GM18873 (cell line): ENCODE results near the gene CFAP46.
"Not testable (repeated sequence)": the region's sequence is repeated elsewhere in the genome, so short reads cannot be mapped to it uniquely, and the experiment has no call there.

Source experiments
- ATAC-seq: cut with Tn5 transposase; IDR thresholded peaks from one replicate; pipeline ENCODE4 v1.9.1; 2021; ENCODE audit warnings: mild to moderate bottlenecking, moderate library complexity, moderate number of reproducible peaks; ENCODE audit not compliant: unreplicated experiment, low FRiP score

The CFAP46 gene

DNA sequence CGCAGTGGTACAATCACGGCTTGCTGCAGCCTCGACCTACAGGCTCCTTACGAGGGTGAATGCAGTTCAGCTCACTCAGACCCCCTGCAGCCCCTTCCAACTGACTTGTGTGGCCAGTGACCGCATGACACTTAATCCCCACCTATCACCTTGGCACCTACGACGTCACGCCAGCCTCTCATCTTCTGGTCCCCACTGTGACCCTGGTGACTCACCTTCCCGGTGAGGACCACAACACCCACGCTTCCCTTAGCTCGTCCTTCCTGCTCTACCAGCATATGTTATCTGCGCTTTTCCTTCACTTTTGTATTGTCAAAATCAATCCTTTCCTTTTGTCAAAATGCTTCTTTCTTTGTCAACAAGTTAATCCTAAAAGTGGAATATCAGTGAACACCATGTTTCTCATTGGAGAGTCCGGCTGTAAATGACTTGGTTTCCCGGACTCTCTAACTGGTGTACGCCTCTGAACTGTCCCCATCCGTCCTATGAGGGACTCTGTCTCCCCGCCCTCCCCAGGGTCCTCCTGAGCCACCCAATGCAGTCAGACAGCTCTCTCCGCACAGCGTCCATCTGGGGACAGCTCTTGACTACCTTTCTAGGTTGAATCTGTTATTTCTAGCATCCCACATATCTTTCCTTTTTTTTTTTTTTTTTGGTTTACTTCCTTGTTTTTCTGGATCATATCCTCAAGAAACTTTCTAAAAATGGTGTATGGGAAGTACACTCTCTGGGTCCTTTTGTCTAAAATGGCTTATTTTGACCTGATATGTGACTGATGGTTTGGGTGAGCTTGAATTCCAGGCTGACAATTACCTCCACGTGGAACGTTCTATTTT is 37.3 kb downstream of the CFAP46 start:
- ATAC-seq = no peak

DNA sequence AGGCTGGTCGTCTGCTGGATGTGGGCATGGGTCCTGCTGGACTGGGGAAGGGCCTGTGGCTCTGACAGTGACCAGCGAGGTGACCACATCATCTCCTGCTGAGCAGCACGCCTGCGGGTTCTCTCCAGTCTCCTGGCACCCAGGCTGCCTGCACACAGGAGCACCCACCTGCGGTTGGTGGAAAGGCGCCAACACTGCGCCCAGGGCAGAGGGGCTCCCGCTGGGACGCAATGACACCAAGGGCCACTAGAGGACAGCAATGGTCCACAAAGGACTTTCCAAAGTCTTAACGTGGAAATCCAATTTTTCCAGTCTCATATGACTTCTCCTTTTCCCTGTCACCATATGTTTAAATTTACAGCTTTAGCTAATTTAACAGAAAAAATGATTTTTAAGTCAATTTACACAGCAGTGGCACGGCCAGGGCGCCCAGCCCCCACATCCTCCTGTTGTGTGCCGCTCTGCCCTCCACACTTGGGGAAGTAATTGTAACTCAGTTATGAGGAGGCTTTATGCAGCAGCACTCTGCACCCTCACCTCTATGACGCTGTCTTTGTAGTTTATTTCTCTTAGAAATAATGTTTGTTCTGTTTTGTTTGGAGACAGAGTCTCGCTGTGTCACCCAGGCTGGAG is 38.1 kb downstream of the CFAP46 start:
- ATAC-seq = no peak

DNA sequence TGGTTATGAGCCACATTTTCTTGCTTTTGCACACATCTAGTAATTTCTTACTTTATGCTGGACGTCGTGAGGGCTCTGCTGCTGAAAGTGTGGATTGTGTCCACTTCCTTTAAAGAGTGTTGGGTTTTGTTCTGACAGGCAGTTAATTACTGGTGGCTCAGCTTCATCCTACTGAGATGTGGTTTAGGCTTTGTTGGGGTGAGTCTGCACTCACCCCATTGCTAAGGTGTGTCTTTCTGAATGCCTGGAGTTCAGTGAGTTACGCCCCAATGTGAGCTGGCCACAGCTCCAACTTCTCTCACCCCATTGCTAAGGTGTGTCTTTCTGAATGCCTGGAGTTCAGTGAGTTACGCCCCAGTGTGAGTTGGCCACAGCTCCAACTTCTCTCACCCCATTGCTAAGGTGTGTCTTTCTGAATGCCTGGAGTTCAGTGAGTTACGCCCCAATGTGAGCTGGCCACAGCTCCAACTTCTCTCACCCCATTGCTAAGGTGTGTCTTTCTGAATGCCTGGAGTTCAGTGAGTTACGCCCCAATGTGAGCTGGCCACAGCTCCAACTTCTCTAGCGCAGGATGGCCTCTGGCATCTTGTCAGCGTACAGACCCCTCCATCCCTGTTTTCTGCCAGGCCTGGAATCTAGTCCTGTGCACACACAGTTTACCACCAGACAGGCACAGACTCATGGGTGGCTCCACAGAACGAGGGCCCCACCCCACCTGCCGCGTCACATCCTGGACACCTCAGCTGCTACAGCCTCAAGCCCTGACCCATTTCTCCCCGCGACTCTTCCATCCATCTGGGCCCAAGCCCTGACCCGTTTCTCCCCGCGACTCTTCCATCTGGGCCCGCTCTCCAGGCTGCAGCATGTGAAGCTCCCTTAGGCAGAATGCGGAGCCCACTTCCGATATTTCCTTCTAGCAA is 39.5 kb downstream of the CFAP46 start:
- ATAC-seq = not testable (repeated sequence)

DNA sequence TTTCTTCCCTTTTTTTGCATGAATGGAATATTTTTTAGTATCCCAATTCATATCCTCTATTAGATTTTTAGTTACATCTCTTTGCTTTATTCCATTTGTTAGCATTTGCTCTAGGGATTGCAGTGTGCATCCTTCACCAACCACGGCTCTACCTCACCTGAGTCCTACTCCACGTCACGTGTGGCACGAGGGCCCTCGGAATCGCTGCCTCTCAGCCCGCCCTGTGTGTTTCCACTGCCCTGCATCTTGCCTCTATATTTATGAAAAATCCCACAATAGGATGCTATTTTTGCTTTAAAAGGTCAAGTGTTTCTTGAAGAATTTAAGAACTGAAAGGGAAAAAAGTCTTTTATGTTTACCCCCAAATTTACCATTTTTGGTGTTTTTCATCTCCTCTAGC is 41.0 kb downstream of the CFAP46 start:
- no peak for ATAC-seq

DNA sequence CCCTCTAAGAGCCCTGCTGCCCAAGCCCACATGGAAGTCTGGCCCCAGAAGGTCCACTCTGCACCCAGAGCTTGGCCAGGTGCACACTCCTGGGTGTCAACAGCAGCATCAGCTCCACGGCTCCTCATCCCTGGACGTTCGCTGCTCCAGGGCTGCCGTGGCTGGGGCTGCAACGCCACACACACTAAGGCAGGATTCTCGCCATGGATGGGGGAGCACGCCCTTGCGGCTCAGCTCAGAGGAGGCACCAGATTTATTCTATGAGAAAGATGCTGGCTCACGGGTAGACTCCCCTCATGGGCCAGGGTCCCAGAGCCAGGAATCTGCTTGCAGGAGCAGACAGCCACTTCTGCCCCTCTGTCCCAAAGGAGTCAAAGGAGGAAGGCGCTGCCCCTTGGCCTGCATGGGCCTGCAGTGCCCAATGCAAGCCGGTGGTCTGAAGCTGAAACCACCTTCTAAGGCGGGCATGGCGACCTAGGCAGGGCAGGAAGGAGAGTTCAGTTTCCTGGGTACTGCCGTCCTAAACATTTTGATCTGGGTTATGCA is 42.1 kb downstream of the CFAP46 start:
- no peak for ATAC-seq

DNA sequence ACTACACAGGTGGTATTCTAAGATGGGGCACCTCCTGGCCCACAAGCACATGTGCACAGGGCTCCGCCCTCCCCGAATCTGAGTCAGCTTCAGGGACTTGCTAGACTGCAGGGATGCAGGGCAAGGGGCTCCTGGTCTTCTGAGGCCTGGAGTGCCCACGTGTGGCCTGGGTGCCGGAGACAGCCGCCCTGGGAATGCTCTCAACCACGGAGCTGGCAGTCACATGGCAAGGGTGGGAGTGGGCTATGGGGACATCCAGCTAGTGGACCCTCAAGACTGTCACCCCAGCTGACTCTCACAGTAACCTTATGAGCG is 42.7 kb downstream of the CFAP46 start:
- no peak for ATAC-seq

DNA sequence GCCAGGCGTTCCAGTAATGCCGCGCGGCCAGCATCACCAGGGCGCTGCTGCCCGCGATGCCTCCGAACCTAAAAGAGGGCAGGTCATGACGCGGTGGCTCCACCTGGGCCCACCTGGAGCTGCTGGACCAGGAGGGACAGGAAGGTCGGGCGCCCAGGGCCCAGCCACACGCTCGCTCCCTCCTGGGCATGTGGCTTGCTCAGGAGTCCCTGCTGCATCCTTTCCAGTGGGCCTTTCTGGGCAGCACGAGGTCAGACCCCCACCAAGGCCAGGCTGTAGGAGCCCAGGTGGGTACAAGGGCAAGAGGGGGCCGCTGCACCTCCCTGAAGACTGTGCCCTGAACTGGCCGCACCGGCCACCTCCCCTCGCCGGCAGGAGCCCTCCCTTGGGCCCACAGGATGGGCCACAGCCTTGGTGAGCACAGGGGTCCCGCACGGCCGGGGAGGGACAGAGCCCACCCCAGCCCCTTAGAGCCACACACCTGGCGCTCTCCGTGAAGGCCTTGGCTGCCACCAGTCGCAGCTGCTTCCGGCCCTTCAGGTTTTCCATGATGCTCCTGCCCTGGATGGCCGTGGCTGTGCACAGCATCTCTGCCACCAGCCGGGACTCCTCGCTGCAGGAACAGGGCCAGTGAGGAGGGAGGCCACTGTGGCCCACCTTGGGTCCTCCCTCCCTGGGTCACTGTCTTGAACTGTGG is 43.2 kb downstream of the CFAP46 start:
- ATAC-seq = no peak

DNA sequence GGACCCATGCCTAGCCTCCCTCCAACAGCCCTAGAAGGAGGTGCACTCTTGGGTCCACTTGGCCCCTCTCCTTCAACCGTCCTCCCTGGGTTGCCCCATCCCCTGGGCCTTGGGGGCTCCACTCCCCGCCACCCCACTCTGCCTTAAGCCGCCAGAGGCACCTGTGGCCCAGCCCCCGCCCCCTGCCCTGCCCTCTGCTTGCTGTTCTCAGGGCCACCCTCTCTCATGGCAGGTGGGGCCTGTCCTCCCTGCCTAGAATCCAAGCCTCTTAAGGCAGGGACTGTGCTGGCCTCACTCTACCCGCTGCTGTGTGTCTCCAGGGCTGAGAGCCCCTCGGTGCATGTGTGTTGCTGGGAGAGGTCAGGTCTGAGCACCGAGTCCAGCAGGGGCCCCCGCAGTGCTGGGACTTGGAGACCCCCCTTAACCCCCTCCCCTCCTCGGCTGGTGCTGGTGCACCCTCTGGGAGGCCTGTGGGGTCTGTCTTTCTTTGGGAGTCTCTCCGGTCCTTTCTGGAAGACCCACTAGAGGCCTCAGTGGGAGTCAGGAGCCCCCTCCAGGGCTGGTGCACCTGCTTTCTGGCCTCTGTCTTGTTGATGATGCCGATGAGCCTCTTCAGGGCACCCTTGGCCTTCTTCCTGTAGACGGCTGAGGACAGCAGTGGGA is 43.8 kb downstream of the CFAP46 start:
- ATAC-seq = no peak

DNA sequence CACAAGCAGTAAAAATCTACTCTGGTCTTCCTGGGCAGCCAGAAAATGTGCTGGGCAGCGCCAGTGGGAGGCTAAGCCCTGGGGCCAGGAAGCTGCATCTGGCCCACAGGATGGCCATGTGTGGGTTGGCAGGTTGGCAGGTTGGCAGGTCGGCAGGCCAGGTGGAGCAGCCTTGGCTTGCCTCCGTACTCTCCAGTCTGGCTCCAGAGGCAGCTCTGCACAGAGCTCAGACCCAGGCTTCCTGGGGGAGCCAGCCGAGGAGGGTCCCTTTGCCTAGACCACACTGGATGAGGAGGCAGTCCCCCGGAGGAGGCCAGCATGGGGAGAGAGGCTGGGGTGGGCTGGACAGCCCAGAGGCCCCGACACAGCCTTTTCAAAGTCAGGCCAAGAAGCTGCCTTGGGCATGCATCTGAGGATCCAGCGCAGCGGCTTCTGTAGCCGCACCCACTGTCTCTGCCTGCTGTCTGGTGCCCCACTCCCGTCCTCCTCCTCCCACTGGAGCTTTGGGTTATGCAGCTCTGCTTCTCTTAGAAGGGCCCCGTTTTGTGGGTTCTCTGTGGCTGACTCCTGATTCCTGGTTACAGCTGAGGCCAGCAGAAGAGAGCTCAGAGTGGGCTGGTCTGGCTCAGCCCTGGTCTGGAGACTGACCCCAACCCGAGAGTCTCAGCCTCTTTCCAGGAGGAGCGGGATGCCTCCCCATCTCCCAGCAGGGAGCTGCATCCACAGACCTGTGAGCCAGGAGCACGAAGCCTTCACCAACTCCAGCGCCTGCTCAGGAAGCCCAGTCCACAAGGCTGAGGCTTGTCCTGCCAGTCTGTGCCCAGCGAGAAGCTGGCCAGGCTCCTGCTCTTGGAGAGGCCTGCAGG is 44.6 kb downstream of the CFAP46 start:
- ATAC-seq = no peak

DNA sequence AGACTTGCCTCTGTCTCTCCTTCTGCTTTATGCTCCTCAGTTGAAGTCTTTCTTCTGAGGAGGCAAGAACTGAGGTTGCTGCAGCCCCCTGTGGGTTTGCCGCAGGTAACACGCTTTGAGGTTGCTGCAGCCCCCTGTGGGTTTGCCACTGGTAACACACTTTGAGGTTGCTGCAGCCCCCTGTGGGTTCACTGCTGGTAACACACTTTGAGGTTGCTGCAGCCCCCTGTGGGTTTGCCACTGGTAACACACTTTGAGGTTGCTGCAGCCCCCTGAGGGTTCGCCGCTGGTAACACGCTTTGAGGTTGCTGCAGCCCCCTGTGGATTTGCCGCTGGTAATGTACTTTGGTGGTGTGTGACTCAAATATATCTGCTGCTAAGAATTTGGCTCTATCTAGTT is 48.6 kb downstream of the CFAP46 start:
- ATAC-seq = not testable (repeated sequence)

DNA sequence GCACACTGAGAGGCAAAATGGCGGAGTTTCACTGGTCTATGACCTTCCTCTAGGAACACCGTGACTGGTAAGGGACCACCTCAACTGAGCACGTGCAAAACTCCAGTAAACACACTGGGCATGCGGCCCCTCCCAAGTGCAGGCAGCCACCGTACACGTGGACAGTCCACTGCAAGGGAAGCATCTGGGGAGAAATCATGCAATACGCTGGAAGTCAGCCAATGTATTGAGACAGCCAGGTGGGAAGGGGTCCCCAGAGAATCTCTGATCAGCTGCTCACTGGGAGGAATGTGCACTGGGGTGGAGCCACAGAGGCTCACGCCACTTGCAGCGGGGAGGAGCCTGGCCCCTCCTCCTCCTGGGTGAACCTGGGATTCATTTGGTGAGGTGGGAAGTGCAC is 49.3 kb downstream of the CFAP46 start:
- no peak for ATAC-seq

DNA sequence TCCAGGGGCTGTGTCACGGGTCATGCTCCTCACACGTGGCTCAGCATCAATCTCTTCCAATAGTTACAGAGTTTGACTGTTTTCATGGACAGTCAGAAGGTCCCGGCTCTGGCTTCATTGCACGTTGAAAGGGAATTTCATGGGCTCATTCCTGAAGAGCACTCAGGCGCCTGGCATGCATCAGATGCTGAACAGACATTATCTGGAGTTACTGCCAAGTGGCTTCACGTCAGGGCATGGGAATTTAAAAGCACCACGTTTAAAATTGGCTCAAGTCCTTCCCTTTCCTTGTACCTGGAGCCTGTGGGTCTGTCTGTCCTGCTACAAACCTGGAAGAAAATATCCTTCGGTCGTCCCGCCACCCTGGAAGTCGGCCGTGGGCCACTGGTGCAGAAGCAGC is 50.4 kb downstream of the CFAP46 start:
- no peak for ATAC-seq

DNA sequence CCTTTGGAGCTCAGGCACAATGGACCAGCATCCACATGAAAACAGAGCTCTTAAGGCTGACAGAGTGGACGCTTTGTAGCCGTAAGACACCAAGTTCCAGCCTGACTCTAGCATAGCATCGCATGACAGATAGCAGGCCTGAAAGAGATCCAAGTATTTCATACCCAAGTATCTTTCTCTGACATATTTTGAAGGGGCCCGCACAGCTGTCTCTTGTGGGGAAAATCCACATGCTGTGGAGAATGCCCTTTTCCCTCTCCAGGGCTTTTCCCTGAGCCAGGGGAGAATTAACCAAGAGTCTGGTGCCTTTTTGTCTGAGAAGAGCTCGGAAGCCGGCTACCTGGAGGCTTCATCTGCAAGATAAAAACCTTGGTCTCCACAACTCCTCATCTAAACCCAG is 51.0 kb downstream of the CFAP46 start:
- no peak for ATAC-seq

DNA sequence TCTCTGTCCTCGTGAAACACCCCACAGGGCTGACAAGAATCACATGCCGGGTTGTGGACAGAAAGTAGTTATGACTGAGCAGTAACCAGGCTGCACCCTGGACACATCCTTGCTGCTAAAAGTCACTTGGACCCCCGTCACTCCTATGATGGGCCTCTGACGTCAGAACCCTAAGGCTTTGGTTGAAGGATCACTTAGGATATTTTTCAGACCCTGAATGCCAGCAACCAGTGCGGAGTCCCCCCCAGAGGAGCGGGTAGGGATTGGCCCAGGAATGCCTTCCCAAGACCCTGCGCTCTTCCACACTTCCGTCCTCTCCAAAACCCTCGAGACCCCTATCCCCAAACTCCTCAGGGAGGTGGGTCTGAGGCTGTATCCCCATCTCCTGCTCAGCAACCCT is 52.1 kb downstream of the CFAP46 start:
- ATAC-seq = no peak

DNA sequence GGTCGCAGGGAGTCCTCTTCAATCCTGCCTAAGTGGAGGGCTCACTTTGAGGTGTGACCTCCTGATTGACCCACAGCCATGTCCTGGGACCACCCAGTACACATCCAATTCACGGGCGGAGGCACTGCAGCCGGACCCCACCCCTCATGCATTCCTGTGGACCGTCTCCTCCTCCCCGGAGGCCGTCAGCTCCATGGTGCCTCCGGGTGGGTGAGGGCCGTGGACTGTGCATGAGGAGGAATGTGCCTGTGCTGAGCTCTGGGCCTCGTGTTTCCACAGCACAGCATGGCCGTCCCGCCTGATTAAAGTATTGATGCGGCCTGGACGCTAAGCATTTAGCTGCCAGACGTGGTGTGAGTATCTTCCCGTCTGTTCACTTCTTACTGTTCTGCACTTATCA is 52.8 kb downstream of the CFAP46 start:
- no peak for ATAC-seq

DNA sequence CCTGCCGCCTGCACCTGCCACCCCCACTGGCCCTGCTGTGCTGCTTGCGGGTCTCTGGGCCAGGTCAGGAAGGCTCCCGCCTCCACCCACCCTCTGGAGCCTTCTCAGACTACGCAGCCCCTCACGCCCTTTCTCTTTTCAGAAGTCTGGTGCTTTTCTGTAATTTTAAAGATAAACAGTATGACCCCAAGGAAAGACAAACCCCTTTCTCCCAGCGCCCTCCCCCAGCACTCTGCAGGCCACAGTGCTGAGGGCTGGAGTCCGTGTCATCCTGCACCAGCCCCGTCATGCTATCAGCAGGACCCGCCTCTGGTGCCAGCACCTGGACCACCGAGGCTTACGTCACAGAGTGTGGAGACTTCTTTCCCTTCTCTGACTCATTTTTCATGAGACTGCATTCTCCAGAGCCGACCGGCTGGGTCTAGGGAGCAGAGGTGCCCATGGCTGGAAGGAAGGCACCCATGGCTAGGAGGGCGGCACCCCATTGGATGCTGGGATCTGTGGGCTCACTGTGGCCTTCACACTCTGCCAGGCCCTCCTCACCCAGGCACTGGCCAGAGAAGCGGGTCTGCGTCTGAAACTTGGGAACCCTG is 53.4 kb downstream of the CFAP46 start:
- no peak for ATAC-seq

DNA sequence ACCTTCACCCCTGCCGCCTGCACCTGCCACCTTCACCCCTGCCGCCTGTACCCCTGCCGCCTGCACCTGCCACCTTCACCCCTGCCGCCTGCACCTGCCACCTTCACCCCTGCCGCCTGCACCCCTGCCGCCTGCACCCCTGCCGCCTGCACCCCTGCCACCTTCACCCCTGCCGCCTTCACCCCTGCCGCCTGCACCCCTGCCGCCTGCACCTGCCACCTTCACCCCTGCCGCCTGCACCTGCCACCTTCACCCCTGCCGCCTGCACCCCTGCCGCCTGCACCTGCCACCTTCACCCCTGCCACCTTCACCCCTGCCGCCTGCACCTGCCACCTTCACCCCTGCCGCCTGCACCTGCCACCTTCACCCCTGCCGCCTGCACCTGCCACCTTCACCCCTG is 53.9 kb downstream of the CFAP46 start:
- ATAC-seq = not testable (repeated sequence)

DNA sequence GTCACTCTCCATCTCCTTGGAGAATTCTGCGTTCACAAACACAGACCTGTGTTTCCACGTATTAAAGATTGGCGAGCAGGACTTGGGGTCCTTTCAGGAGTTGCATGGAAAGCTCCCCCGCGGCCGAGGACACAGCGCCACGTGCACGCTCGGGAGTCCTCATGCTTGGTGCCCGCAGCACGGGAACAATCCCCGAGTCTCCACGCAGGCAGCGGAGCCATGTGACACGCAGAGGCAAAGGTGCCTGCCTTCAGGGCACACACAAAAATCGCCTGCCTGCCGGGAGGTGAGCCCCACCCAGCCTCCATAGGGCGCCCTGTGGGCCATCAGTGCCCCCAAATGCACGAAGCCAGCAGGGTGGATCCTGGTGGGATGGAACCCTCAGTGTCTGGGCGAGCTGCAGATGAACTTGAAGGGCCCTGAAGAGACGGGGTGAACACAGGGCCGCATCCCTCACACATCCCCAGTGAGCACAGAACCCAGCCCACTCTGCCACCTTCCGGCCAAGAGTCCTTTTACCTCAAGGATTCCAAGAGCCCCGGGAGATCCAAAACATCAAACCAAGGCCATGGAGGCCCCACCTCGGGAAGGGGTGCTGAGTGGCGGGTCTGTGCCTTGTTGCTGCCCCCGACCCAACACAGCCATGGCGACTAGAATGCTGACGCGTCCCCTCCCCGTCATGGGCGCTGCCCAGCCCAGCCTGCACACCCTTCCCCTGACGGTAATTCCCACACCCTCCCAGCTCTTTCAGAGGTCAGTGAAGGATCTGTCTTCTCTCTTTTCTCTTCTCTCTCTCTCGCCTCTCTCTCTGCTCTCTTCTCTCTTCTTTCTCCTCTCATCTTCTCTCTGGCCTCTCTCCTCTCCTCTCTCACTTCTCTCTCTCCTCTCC is 55.9 kb downstream of the CFAP46 start:
- no peak for ATAC-seq
